GM18519 (cell line): Measurements from ENCODE around the gene SPAG4.

Experiments
- ATAC-seq: cut with Tn5 transposase; IDR thresholded peaks from one replicate; pipeline ENCODE4 v1.9.1; 2021; ENCODE audit warnings: mild to moderate bottlenecking, moderate library complexity; ENCODE audit not compliant: unreplicated experiment, low FRiP score

SPAG4 gene

DNA sequence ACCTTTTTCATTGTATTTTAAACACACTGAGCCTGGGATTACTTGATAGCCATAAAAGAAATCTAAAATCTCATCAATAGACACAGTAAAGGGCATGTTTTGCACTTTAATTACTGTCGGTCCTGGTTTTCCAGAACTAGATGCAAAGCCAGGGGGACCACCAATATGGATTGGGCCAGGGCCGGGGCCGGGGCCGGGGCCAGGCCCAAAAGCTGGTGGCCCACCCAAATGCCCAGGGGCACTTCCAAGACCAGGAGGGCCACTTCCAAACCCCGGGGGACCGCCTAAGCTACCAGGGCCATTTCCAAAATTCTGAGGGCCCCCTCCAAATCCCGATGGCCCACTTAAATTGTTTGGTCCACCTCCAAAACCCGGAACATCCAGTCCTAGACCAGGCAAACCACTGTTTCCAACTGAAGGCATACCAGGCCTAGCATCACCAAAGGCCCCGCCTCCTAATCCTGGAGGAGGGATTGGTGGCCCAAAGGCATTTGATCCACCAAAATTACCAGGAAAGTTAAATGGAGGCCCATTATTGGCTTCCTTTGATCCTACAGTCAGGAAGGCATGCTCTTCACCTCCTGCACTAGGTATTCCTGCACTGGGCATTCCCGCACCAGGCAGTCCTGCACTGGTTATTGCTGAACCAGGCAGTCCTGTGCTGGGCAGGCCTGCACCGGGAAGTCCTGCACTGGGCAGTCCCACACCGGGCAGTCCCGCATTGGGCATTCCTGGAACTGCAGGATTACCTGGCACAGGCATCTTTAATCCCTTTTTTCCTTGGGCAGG, 37.2 kb downstream of the SPAG4 start:
- no peak for ATAC-seq

DNA sequence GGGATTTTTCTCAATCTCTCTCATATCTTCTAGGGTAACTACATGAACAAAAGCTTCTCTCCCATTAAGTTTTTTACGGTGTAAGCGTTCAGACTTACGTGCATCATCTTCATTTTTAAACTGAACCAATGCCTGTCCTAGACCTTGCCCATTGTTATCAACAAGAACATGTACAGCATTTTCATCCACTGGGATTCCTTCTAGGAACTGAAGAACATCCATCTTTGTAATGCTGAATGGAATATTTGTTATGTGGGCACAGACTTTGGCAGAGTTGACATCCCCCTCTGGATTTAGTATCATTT, 37.8 kb downstream of the SPAG4 start:
- ATAC-seq, result no peak

DNA sequence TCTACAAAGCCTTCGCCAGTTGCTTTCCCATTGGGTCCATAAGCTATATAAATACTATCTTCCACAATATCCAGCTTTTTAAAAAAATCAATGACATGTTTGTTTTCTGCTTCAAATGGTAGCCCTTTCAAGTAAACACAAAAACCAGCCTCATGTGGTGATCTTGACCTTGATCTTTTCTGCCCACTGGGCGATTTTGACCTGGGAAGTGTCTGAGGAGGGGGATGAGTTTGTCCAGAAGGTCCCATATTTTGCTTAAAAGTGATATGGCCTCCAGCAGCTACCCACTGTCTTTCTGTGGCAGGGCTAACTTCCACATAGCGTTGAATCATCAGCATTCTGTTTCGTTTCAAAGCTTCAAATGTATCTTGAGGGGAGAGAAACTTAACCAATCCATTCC, 38.3 kb downstream of the SPAG4 start:
- no peak for ATAC-seq

DNA sequence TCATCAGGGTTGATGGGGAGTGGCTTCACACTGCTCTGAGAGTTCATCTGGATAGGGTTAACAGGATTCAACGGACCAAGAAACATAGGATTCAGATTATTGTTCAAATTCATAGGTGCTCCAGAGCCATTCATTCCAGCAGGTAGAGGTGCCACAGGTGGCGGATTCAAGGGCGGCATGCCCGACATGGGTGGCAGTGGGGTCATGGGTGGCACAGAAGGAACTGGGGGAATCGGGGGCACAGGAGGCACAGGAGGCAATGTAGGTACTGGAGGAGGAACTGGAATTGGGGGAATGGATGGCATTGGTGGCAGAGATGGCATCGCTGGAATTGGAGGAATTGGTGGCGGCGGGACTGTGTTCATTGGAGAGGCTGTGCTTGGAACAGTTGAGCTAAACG, 38.8 kb downstream of the SPAG4 start:
- no peak for ATAC-seq

DNA sequence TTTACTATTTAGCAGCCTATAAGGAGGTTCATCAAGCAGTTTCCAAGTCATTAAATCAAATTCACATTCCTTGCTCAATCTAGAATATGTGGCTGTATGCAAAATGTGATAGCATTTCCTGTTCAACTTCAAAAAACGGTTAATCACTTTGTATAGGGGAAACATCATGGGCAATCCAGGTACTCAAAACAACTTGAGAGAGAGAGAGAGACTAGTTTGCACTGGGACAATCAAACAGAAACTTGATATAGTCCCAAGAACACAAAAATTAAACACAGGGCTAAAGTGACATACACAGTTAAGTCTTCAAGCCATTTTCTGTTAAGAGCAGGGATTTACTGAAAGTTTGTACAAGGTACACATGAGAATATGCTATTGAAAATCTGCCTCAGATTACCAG, 41.6 kb downstream of the SPAG4 start:
- no peak for ATAC-seq

DNA sequence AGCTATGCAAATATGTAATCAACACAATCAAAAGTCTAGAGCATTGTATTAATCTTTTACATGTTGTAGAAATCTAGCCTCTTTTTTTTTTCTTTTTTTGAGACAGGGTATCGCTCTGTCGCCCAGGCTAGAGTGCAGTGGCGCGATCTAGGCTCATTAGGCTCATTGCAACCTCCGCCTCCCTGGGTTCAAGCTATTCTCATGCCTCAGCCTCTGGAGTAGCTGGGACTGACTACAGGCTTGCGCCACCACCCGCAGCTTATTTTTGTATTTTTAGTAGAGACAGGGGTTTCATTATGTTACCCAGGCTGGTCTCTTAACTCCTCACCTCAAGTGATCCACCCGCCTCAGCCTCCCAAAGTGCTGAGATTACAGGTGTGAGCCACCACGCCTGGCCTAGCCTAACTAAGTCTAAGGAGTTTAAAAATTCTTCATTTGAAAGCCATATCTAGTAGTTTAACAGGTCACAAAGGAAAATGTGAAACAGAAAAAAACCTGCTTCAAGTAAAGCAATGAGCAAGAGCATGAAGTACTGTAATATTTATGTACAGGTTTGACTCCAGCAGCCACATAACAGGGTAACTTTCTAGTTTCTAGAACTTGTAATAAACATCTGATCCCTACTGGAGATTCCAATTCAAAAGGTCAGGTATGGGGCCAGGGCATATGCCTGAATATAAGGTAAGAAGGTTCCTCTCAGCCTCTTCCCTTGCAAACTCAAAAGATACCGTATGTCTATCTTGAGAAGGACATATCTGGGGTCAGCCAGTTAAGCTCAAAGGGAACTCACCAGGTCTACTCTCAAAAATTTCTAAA, 44.7 kb downstream of the SPAG4 start:
- no peak for ATAC-seq

DNA sequence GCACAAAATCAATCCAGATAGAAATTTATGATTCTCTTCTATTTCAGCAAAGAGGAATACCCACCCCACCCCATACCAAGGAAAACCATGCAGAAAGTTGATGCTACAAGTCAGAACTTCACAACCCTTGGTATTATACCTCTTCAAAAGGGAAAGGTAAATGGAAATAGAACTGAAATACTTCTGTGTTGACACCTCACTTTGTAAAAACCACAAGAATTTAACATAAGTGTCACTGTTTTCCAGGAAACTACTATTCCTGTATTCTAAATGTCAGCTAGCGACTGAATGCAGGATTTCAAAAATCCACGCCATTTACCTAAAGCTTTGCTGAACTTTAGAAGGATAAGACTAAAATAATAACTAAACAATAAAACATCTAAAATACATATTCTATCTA, 45.4 kb downstream of the SPAG4 start:
- ATAC-seq, result no peak

DNA sequence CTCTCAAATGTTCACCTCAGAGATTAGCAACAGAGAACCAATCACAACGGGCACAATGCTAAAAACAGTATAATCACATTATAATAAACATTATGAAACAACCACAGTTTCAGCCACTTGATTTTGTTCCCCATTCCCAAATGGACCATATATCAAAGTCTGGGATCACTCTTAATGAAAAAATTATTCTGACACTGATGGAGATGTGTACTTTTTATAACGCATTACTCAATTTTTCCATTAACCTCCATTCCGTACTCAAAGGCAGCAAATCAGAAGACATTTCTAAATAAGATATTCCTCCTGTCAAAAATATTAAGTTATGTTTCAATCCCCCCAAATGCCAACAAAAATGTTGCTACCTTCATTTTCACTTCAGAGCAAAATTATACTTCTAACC, 46.3 kb downstream of the SPAG4 start:
- no peak for ATAC-seq

DNA sequence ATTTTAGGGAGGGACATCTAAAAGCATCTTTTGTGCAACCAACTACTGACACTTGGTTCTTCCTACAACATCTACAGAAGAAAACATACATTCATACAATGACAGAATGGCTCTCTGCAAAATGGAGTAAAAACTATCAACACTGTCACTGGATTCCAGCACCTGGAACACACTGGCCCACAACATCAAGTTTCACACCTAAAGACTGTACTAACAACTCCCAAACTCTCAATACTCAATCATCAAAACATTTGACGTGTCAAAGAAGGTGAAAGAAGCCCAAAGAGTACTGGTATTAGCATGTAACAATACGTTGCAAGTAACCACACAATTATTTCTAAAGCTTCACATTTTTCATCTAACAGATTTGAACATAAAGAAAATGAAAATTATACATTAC, 46.9 kb downstream of the SPAG4 start:
- no peak for ATAC-seq

DNA sequence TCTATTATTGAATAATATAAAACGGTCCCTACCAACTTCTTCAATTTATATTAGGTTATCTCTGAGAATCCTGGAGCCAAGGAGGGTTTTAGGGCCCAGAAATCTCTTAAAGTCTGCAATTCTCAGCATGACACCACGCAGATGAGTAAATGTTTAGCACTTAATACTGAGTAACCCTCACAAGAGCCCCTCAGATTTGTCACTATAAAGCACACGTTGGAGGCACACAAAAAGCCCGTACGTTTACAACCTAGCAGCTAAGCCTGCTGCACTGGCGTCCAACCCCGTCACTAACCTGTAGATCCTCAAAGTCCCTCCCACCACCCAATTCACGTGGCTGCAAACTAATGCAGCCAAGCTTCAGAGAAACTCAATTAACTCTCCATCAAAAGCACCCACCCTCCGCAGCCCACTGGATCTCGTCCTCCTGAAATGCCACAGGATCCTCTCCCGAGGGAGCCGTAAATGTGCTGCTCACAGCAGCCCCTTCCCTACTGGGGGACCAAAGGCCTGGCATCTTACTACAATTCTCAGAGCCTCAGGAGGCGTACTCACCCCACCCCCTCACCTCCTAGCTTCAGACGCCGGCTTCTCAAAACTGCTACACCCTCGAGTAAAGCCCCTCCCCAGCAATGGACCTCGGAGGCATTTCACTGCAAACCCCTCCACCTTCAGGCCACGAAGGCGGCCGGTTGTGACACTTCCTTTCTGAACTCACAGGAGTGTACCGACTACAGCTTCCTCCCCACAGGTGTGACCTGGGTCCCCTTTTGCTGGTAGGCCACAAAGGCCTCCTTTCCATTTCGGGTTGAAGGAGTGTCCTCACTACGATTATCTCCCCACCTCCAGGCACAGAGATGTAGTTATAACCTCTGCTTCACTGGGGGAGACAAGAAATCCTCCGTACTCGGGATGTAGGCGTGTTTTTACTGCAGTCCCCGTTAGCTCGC, 48.2 kb downstream of the SPAG4 start:
- ATAC-seq, result no peak

DNA sequence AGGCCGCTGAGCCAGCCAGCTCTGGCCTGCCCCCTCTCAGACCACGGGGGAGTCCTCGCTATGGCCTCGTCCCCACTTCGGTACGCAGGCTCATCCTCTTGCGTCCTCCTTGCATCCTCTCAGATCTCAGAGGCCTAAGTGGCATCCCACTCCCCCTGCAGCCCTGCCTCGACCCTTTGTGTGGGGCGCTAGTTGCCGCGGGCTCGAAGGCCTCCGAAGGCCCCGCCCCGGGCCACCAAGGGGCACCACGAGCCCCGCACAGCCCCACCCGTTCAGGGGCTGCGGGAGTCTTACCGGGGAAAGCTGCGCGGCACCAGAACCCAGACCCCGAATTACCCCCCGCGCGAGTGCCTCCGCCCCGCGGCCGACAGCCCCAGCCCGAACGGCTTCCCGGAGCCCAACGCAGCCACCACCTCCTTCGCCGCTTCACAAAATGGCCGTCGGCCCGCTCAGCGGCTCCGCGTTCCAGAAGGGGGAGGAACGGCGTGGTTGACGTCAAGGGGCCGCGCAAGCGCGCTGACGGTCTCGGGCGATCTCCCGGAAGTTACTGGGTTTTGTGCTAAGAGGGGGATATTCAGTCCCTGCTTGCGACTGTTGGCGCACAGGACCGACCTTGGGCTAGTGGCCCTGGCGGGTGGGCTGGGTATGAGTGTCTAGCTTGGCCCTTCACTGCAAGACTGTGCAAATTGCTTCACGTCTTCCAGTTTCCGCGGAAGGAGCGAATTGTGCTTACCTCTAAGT, 49.0 kb downstream of the SPAG4 start, which contains the start of the genes CPNE1 and RBM12:
CPNE1 (minus strand) TSS at position 435 of the 741 bp plus-strand sequence. CDS start 31,977 bp downstream, outside the sequence.
RBM12 (minus strand) TSS at position 435 of the 741 bp plus-strand sequence. CDS start 9,578 bp downstream, outside the sequence.
- ATAC-seq, result peak; percentile 53

DNA sequence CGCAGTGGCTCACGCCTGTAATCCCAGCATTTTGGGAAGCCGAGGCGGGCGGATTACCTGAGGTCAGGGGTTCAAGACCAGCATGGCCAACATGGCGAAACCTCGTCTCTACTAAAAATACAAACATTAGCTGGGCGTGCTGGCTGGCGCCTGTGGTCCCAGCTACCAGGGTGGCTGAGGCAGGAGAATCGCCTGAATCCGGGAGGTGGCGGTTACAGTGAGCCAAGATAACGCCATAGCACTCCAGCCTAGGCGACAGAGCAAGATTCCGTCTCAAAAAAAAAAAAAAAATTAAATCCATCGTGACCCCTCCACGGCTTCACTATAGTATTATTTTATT, 50.3 kb downstream of the SPAG4 start:
- no peak for ATAC-seq

DNA sequence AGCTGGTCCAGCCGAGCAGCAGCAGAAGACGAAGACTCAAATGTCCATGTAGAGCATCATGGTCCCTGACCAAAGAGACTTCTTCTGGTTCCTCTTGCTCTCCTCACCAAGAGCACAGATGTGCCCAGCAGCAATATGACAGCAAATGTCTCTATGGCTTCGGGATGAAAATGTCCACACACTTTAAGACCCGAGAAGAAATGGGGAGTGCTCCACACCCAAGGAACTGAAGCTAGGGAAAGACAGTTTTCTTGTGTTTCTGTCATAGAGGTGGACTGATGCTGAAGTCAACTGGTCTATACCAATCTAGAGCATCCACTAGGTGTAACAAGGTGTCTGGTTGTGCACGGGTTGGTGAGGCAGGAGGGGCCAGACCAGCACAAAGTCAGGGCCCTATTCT, 53.6 kb downstream of the SPAG4 start:
- ATAC-seq, result no peak

DNA sequence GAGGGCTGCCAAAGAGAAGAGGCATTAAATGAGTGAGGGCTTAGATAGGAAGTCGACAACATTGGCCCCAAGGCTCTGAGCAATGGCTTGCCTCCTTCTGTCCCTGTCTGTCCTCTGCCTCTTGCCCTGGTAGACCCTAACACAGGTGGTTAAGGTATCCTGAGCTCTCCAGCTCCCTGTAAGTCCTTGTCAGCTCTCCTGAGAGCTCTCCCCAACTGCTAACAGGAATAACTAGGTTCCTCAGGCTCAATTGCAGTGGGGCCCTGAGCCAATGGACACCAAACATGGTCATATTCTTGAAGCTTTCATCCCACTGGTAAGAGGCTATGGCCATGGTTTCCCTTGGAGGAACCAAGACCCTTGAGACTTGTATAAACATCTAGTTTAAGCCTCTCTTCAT, 54.1 kb downstream of the SPAG4 start:
- ATAC-seq, result no peak
